ENCODE results near the gene PGLYRP1. TPM values are rescaled to one million over a fixed set of nuclear protein-coding genes. Genes with fewer than 3 reads are reported as not detected.

The PGLYRP1 gene
- total RNA-seq, 1 experiment from 2014 or later: not detected

DNA sequence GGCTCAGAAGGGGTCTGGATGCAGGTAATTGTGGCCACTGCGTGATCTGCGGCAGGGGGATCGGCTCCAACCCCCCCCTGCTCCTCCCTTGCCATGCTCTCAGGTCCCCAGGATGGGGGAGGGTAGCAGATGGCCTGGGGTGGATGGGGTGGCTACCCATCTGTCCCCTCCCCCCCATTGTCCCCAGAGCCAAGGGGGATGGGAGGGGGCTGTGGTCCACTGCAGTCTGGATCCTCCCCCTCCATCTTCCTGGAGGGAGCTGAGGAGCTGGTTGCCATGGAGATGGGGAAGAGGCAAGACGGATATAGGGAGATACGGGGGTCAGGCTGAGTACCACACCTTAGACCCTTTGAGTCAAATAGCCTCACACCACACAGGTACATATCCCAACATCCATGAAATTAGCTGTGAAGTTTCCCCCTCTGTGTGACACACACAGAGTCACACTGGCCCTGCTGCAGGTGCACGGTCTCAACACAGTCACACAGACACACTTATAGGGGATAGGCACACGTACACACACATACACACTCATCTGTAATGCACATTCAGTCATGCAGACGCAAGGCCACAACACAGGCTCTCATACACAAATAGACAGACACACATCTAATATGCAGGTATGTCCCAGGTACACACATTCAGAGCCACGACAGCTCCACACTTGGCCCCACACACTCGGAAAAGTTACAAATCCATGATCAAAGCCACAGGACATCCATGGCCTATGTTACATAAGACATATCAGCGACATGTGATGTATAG is 47.4 kb downstream of the PGLYRP1 start:
- no peak for ATAC-seq
- intact Hi-C loops (cut with micrococcal nuclease): no loop called here
- RAD21 ChIA-PET (ENCODE audit: low non-redundant PET in 1 of 2, low total read pairs in 2 of 2, uncharacterized antibody in 2 of 2, unreplicated experiment in 2 of 2): interaction anchor here in 1 of 2 experiments (0.7 kb wide), 1 partner anchor 43 kb away, joined by 4 read pairs; no protein-coding TSS in a partner anchor

More for the DNA sequence above, 47.4 kb downstream of the PGLYRP1 start:
- POLR2A ChIA-PET: no interaction called here
- no peak overlapping the region for H3K4me3 ChIP-seq (replicated peaks in 1 of 2; ENCODE audit: low read depth in 1 of 2, low read length in 2 of 2)
- DNase-seq (ENCODE audit: low read depth, low spot score): no peak
- no TSS peak for BruUV-seq (replicated peaks)
- H4K20me1 ChIP-seq (ENCODE audit: insufficient read depth): no peaks in the 10 kb centered on the region
- no peak overlapping the region for H3K9ac ChIP-seq (ENCODE audit: low read length)
- no peak for TF ChIP-seq CBX3 (IDR thresholded peaks at IDR 0.05; ENCODE audit: low read depth)
- no peak for TF ChIP-seq JUND (IDR thresholded peaks at IDR 0.05)
- no peak for TF ChIP-seq CEBPB (IDR thresholded peaks at IDR 0.05; ENCODE audit: low read depth)
- TF ChIP-seq FOSL1 (IDR thresholded peaks at IDR 0.05; ENCODE audit: low read depth): no peak
- TF ChIP-seq, protein P1, sequence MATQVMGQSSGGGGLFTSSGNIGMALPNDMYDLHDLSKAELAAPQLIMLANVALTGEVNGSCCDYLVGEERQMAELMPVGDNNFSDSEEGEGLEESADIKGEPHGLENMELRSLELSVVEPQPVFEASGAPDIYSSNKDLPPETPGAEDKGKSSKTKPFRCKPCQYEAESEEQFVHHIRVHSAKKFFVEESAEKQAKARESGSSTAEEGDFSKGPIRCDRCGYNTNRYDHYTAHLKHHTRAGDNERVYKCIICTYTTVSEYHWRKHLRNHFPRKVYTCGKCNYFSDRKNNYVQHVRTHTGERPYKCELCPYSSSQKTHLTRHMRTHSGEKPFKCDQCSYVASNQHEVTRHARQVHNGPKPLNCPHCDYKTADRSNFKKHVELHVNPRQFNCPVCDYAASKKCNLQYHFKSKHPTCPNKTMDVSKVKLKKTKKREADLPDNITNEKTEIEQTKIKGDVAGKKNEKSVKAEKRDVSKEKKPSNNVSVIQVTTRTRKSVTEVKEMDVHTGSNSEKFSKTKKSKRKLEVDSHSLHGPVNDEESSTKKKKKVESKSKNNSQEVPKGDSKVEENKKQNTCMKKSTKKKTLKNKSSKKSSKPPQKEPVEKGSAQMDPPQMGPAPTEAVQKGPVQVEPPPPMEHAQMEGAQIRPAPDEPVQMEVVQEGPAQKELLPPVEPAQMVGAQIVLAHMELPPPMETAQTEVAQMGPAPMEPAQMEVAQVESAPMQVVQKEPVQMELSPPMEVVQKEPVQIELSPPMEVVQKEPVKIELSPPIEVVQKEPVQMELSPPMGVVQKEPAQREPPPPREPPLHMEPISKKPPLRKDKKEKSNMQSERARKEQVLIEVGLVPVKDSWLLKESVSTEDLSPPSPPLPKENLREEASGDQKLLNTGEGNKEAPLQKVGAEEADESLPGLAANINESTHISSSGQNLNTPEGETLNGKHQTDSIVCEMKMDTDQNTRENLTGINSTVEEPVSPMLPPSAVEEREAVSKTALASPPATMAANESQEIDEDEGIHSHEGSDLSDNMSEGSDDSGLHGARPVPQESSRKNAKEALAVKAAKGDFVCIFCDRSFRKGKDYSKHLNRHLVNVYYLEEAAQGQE (IDR thresholded peaks at IDR 0.05; ENCODE audit: low read depth): no peak
- no peak for TF ChIP-seq SIN3A (IDR thresholded peaks at IDR 0.05; ENCODE audit: low read depth)
- no peak for TF ChIP-seq RAD21 (IDR thresholded peaks at IDR 0.05; ENCODE audit: low read depth)
- TF ChIP-seq CTCF (IDR thresholded peaks at IDR 0.05 in 2 of 3, conservative IDR thresholded peaks at IDR 0.05 in 1 of 3; ENCODE audit: borderline replicate concordance in 1 of 3, insufficient read depth in 1 of 3, low read depth in 2 of 3, low read length in 2 of 3): no peak
- TF ChIP-seq, protein P2, sequence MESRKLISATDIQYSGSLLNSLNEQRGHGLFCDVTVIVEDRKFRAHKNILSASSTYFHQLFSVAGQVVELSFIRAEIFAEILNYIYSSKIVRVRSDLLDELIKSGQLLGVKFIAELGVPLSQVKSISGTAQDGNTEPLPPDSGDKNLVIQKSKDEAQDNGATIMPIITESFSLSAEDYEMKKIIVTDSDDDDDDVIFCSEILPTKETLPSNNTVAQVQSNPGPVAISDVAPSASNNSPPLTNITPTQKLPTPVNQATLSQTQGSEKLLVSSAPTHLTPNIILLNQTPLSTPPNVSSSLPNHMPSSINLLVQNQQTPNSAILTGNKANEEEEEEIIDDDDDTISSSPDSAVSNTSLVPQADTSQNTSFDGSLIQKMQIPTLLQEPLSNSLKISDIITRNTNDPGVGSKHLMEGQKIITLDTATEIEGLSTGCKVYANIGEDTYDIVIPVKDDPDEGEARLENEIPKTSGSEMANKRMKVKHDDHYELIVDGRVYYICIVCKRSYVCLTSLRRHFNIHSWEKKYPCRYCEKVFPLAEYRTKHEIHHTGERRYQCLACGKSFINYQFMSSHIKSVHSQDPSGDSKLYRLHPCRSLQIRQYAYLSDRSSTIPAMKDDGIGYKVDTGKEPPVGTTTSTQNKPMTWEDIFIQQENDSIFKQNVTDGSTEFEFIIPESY (IDR thresholded peaks at IDR 0.05; ENCODE audit: extremely low read depth, insufficient replicate concordance, low read length): no peak
- TF ChIP-seq ZNF274 (IDR thresholded peaks at IDR 0.05; ENCODE audit: low read depth, low read length): no peak
- TF ChIP-seq, protein P3, sequence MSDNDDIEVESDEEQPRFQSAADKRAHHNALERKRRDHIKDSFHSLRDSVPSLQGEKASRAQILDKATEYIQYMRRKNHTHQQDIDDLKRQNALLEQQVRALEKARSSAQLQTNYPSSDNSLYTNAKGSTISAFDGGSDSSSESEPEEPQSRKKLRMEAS (IDR thresholded peaks at IDR 0.05): no peak
- TF ChIP-seq ZFX (IDR thresholded peaks at IDR 0.05): no peak
- TF ChIP-seq YY1 (IDR thresholded peaks at IDR 0.05; ENCODE audit: extremely low read depth, insufficient replicate concordance, low read depth, low read length): no peak
- TF ChIP-seq EZH2phosphoT487 (IDR thresholded peaks at IDR 0.05; ENCODE audit: borderline replicate concordance): no peak
- TF ChIP-seq, protein P4, sequence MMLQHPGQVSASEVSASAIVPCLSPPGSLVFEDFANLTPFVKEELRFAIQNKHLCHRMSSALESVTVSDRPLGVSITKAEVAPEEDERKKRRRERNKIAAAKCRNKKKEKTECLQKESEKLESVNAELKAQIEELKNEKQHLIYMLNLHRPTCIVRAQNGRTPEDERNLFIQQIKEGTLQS (IDR thresholded peaks at IDR 0.05): no peak
- CTCF ChIA-PET: no interaction called here
- no peak overlapping the region for H3K4me2 ChIP-seq (ENCODE audit: low read length)
- H3K9me2 ChIP-seq (ENCODE audit: insufficient read depth): no peaks in the 10 kb centered on the region
- peaks cover 0 to 18% of the 10 kb centered on the region in 2 experiments; a peak in 3 of 4 replicates for H3K4me1 ChIP-seq (ENCODE audit: control insufficient read depth in 1 of 2, insufficient read depth in 2 of 2, low read length in 2 of 2)
- no peaks in the 10 kb centered on the region for H3K36me3 ChIP-seq (ENCODE audit: control insufficient read depth in 1 of 2, insufficient read depth in 2 of 2, low read length in 2 of 2)
- H3K9me3 ChIP-seq (ENCODE audit: control insufficient read depth in 1 of 2, insufficient read depth in 1 of 2, low read depth in 1 of 2, low read length in 2 of 2): no peaks in the 10 kb centered on the region
- no peaks in the 10 kb centered on the region for H3K79me2 ChIP-seq (ENCODE audit: insufficient read depth, low read length)
- no peaks in the 10 kb centered on the region; the same call in 1 of the 2 replicates for H3K27me3 ChIP-seq (ENCODE audit: insufficient read depth, low read length)
- no peak overlapping the region for H2AFZ ChIP-seq (ENCODE audit: low read depth, low read length, poor library complexity, severe bottlenecking)
- H3K27ac ChIP-seq (ENCODE audit: low read depth, low read length): no peak overlapping the region

All from HCT116 (cell line).